Pericardium fibroblast (primary cell): ENCODE data around the gene ANKMY1. TPM values are rescaled to one million over a fixed set of nuclear protein-coding genes. Genes with fewer than 3 reads are reported as not detected.

Experiments used
- total RNA-seq: library from RNA; depleted of rRNA; stranded (reverse); fragments of >200 nt; gene quantifications from 2 replicates; pipeline ENCODE4 v1.2.3, GENCODE V29; 2015

ANKMY1 gene, protein sequence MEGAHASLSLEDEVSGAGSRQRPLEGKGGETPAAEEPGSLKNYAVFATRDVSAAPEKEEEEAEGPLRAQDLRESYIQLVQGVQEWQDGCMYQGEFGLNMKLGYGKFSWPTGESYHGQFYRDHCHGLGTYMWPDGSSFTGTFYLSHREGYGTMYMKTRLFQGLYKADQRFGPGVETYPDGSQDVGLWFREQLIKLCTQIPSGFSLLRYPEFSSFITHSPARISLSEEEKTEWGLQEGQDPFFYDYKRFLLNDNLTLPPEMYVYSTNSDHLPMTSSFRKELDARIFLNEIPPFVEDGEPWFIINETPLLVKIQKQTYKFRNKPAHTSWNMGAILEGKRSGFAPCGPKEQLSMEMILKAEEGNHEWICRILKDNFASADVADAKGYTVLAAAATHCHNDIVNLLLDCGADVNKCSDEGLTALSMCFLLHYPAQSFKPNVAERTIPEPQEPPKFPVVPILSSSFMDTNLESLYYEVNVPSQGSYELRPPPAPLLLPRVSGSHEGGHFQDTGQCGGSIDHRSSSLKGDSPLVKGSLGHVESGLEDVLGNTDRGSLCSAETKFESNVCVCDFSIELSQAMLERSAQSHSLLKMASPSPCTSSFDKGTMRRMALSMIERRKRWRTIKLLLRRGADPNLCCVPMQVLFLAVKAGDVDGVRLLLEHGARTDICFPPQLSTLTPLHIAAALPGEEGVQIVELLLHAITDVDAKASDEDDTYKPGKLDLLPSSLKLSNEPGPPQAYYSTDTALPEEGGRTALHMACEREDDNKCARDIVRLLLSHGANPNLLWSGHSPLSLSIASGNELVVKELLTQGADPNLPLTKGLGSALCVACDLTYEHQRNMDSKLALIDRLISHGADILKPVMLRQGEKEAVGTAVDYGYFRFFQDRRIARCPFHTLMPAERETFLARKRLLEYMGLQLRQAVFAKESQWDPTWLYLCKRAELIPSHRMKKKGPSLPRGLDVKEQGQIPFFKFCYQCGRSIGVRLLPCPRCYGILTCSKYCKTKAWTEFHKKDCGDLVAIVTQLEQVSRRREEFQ
- total RNA-seq = 7.6 and 8.0 TPM in 2 replicates

DNA sequence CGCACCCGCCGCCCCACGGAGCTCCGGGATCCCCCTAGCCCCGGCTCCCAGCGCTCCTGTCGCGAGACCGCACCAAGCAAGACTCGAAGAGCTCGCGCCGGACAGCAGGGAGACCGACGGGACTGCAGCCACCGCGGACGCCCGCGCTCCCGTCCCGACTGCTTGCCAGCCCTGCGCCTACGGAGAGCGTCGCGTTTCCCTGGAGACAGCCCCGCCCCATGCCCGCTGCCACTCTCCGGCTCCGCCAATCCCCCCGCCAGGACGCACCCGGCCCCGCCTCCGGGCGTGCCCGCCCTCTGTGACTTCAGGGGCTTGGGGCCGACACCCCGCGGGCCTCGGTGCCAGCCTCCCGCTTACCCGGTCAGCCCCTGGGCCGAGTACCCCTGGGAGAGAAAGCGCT is at the start of gene ANKMY1:
Gene ANKMY1 (minus strand): TSS at position 181 of the 400 bp plus-strand sequence. CDS start 653 bp downstream, outside the sequence.

DNA sequence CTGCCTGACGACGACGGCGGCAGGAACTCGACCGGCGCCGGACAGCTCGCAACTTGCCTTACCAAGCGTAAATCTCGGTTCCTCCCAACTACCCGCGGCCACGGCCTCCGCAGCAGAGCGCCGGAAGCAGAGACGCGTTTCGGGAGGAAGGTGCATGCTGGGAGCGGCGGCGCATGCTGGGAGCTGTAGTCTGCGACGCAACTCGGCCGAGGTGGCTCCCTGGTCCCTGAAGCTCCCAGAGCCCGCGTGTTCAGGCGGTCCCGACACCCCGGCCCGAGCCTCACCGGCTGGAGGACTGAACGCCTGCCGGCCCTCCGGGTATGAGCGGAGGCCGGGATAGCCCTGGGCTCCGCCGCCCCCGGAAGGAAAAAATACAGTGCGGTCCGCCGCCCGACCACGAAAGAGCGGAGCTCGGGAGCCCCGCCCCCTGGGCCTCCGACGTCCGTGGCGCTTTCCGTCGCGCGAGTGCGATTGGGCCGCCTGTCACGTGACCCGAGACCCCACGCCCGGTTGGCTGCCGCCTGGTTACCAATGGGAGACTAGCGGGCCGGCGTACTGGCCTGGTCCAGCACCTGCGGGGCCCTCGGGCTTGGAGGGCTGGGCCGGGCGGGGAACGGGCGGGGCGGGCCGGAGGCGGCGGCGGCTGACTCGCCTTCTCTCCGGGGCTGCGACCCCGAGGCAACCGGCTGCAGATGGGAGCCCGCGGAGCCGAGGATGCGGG is 28.6 kb upstream of the ANKMY1 start, which contains the start of gene CAPN10:
Gene CAPN10 (plus strand): TSS at position 537 of the 721 bp plus-strand sequence. CDS start 178 bp downstream, at position 715.

DNA sequence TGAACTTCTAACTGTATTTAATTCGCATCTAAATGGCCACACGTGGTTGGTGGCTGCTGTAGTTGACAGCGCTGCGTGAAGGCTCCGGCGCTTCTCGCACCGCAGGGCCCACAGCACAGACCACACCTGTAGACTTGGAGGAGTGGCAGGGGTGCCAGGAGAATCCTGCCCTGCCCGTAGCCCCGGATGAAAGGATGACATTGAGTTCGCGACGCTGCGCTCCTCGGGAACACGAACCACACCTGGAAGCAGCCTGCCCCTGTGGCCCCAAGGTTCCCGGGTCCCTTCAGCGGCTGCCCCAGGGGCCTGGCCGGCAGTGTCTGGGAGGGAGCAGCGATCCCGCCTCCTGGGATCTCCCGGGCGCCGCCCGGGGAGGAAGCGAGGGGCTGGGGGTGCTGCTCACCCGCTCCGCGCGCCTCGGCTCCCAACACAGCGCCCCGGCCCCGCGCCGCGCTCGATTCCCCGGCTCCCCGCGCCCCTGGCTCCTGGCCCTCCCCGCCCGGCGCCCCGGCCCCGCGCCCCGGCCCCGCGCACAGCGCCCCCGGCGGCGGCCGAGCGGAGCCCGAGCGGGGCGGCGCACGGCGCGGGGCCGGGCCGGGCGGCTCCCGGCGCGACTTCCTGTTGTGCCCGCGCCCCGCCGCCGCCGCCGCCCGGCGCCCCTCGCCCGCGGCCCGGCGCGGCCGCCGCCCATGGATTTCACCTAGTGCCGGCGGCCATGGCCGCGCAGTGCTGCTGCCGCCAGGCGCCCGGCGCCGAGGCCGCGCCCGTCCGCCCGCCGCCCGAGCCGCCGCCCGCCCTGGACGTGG is 10.3 kb upstream of the ANKMY1 start, which contains the start of gene RNPEPL1:
Gene RNPEPL1 (plus strand): TSS at position 613 of the 806 bp plus-strand sequence. CDS start 103 bp downstream, at position 716.

DNA sequence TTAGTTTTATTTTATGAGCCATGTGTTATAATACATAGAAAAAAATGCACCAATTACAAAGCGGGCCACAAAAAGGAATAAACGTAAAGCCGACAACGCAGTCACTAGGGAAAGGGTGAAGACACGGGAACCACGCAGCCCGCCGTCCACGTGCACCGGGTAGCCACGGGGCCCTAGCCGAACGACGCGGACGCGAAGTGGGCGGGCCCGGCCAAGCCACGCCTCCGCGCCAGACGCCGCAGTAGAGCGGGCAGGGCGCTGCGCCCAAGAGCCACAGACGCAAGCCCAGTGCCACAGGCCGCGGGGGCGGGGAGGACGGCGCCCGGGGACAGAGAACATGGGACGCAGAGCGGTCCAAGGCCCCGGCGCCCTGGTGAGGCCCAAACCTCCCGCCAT is 2.3 kb upstream of the ANKMY1 start, which contains the start of gene DUSP28:
Gene DUSP28 (plus strand): TSS at position 274 of the 396 bp plus-strand sequence. CDS start 328 bp downstream, outside the sequence.

DNA sequence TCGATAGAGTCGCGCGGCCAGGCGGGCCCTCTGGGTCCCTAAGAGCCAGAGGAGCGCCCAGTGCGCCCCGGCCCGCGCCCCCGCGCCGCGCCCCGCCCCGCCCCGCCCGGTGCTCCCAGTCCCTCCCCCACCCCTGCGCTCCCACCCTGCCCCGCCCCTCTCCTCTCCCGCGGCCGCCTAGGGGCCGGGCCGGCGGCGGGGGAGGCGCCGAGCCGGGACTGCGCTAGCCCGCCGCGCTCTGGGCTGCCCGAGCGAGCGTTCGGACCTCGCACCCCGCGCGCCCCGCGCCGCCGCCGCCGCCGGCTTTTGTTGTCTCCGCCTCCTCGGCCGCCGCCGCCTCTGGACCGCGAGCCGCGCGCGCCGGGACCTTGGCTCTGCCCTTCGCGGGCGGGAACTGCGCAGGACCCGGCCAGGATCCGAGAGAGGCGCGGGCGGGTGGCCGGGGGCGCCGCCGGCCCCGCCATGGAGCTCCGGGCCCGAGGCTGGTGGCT is 122.3 kb downstream of the ANKMY1 start, which contains the start of gene GPC1:
Gene GPC1 (plus strand): TSS at position 207 of the 491 bp plus-strand sequence. CDS start 256 bp downstream, at position 463.

Other genes starting within 250 kb of the ANKMY1 start
- 112 and 141 TPM in 2 replicates for gene GPC1, start 122.3 kb downstream of the ANKMY1 start, total RNA-seq
- 1.8 and 7.5 TPM in 2 replicates for gene DUSP28, start 2.4 kb upstream of the ANKMY1 start, total RNA-seq
- 25.3 and 30.5 TPM in 2 replicates for gene RNPEPL1, start 10.5 kb upstream of the ANKMY1 start, total RNA-seq
- 13.7 and 13.9 TPM in 2 replicates for gene CAPN10, start 28.7 kb upstream of the ANKMY1 start, total RNA-seq
- 0.60 and 0.82 TPM in 2 replicates for gene GPR35, start 67.5 kb upstream of the ANKMY1 start, total RNA-seq
- not detected in 2 replicates for gene AQP12B, start 124.9 kb upstream of the ANKMY1 start, total RNA-seq
- not detected in 2 replicates for gene AQP12A, start 133.9 kb upstream of the ANKMY1 start, total RNA-seq